ENCODE data around the gene ZSCAN29.
"Not testable (repeated sequence)": the region's sequence is repeated elsewhere in the genome, so short reads cannot be mapped to it uniquely, and the experiment has no call there.

Gene ZSCAN29

GRCh38 chr15:43393592-43393991 is 22.7 kb upstream of the ZSCAN29 start:
- not testable (repeated sequence) for H3K23ac ChIP-seq (ENCODE audit: low read length); H4K5ac ChIP-seq (ENCODE audit: low read length); H3K27ac ChIP-seq (ENCODE audit: low read depth, low read length); H3K56ac ChIP-seq (ENCODE audit: low read length); H3K79me1 ChIP-seq (ENCODE audit: low read length); H3K4me3 ChIP-seq (ENCODE audit: low read length); H2BK5ac ChIP-seq (ENCODE audit: low read length); H3K4me1 ChIP-seq (ENCODE audit: control insufficient read depth, low read depth, low read length); H2BK15ac ChIP-seq (replicated peaks; ENCODE audit: low read depth); H3K9ac ChIP-seq (ENCODE audit: low read length); H3K79me2 ChIP-seq (ENCODE audit: control insufficient read depth, insufficient read depth, low read length); H3K18ac ChIP-seq (ENCODE audit: low read length); H3K4me2 ChIP-seq (ENCODE audit: low read length); H3K4ac ChIP-seq (ENCODE audit: low read depth, low read length); H2BK120ac ChIP-seq (ENCODE audit: low read depth, low read length); H3K36me3 ChIP-seq (ENCODE audit: control insufficient read depth, insufficient read depth, low read length); H3K27me3 ChIP-seq (ENCODE audit: insufficient read depth, low read length, poor library complexity); H4K8ac ChIP-seq (ENCODE audit: low read depth, low read length); H2AK5ac ChIP-seq (ENCODE audit: low read length); DNase-seq
- no CpG with 5 or more reads among the region's 6 CpGs for WGBS (ENCODE audit: extremely low coverage, insufficient coverage, low lambda C conversion rate)

GRCh38 chr15:43390723-43391122 is 19.9 kb upstream of the ZSCAN29 start:
- H2AK5ac ChIP-seq (ENCODE audit: low read length) = no peak overlapping the region
- H3K4me2 ChIP-seq (ENCODE audit: low read length) = no peak overlapping the region
- no peak overlapping the region for H2BK120ac ChIP-seq (ENCODE audit: low read depth, low read length)
- H3K36me3 ChIP-seq (ENCODE audit: control insufficient read depth, insufficient read depth, low read length) = peaks cover 2% of the 10 kb centered on the region
- no peaks in the 10 kb centered on the region for H3K79me2 ChIP-seq (ENCODE audit: control insufficient read depth, insufficient read depth, low read length)
- WGBS (ENCODE audit: extremely low coverage, insufficient coverage, low lambda C conversion rate) = no CpG with 5 or more reads among the region's 8 CpGs
- no peak overlapping the region for H3K4me3 ChIP-seq (ENCODE audit: low read length)
- H4K5ac ChIP-seq (ENCODE audit: low read length) = no peak overlapping the region
- no peaks in the 10 kb centered on the region for H3K4me1 ChIP-seq (ENCODE audit: control insufficient read depth, low read depth, low read length)
- no peak overlapping the region for H3K23ac ChIP-seq (ENCODE audit: low read length)
- H3K9ac ChIP-seq (ENCODE audit: low read length) = no peak overlapping the region
- no peak overlapping the region for H4K8ac ChIP-seq (ENCODE audit: low read depth, low read length)
- no peaks in the 10 kb centered on the region for H3K79me1 ChIP-seq (ENCODE audit: low read length)
- DNase-seq = no peak
- H3K27me3 ChIP-seq (ENCODE audit: insufficient read depth, low read length, poor library complexity) = no peaks in the 10 kb centered on the region
- no peak overlapping the region for H2BK5ac ChIP-seq (ENCODE audit: low read length)
- no peak overlapping the region for H3K56ac ChIP-seq (ENCODE audit: low read length)
- H3K4ac ChIP-seq (ENCODE audit: low read depth, low read length) = no peak overlapping the region
- no peak overlapping the region for H3K27ac ChIP-seq (ENCODE audit: low read depth, low read length)
- H3K18ac ChIP-seq (ENCODE audit: low read length) = no peak overlapping the region
- H2BK15ac ChIP-seq (replicated peaks; ENCODE audit: low read depth) = no peak overlapping the region

DNA sequence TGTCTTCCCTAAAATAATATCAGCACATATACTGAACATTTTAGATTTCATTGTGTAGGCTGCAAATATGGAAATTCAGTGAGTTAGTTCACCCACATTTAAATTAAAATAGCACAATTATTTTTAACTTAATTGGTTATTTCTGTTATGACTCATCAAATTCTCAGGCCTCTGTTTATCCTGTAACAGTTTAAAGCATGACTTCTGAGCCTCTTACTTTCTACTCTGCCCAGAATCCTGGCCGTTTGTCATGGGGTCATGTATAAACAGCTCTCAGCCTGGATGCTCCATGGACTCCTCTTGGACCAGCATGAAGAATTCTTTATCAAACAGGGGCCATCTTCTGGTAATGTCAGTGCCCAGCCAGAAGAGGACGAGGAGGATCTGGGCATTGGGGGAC is 12.2 kb upstream of the ZSCAN29 start:
- no peak for DNase-seq
- H3K4me2 ChIP-seq (ENCODE audit: low read length) = no peak overlapping the region
- no peak overlapping the region for H3K27ac ChIP-seq (ENCODE audit: low read depth, low read length)
- H3K27me3 ChIP-seq (ENCODE audit: insufficient read depth, low read length, poor library complexity) = no peaks in the 10 kb centered on the region
- H3K4me1 ChIP-seq (ENCODE audit: control insufficient read depth, low read depth, low read length) = no peaks in the 10 kb centered on the region
- H4K5ac ChIP-seq (ENCODE audit: low read length) = no peak overlapping the region
- H2BK15ac ChIP-seq (replicated peaks; ENCODE audit: low read depth) = no peak overlapping the region
- no peak overlapping the region for H3K4ac ChIP-seq (ENCODE audit: low read depth, low read length)
- H3K23ac ChIP-seq (ENCODE audit: low read length) = no peak overlapping the region
- H3K36me3 ChIP-seq (ENCODE audit: control insufficient read depth, insufficient read depth, low read length) = peaks cover 5% of the 10 kb centered on the region
- H3K79me1 ChIP-seq (ENCODE audit: low read length) = no peaks in the 10 kb centered on the region
- no peak overlapping the region for H2BK120ac ChIP-seq (ENCODE audit: low read depth, low read length)
- no peak overlapping the region for H3K9ac ChIP-seq (ENCODE audit: low read length)
- H2BK5ac ChIP-seq (ENCODE audit: low read length) = no peak overlapping the region
- H3K4me3 ChIP-seq (ENCODE audit: low read length) = no peak overlapping the region
- H4K8ac ChIP-seq (ENCODE audit: low read depth, low read length) = no peak overlapping the region
- H3K56ac ChIP-seq (ENCODE audit: low read length) = no peak overlapping the region
- H3K18ac ChIP-seq (ENCODE audit: low read length) = no peak overlapping the region
- H2AK5ac ChIP-seq (ENCODE audit: low read length) = no peak overlapping the region
- WGBS (ENCODE audit: extremely low coverage, insufficient coverage, low lambda C conversion rate) = no CpG with 5 or more reads among the region's 2 CpGs
- H3K79me2 ChIP-seq (ENCODE audit: control insufficient read depth, insufficient read depth, low read length) = no peaks in the 10 kb centered on the region

DNA sequence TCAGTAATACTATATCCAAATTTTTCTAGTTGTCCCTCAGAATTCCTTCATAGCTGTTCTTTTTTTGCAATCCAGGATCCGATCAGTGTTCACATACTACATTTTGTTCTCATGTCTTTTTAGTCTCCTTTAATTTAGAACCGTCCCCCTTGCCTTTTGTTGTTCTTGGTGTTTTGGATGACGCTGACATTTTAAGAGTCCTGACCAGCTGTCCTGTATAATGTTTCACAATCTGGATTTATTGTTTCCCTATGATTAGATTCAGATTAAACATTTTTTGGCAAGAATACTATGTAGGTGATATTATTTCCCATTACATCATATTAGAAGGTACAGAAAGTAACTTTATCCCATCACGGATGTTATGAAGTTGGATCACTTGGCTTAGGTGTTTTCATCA is 11.5 kb upstream of the ZSCAN29 start:
- WGBS (ENCODE audit: extremely low coverage, insufficient coverage, low lambda C conversion rate) = no CpG with 5 or more reads among the region's 4 CpGs

DNA sequence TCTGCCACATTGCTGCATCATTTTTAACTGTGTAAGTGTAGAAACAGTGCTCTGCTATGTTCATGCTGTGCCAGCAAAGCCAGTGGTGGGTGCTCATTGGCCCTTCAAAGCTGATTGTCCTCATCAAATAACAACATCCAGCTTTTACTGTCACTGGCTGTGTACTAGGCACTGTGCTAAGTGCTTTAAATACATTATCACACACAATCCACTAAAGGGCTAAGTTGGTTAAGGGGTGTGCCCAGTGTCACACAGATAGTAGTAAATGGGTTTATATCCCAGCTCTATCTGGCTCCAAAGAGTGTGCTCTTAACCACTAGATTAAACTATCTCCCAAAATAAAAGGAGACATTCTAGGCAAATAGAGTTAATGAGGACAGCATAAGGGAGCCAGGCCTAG is 7.8 kb upstream of the ZSCAN29 start:
- Histone ChIP-seq H3K23ac (ENCODE audit: low read length) (no peak overlapping the region), H3K4ac (ENCODE audit: low read depth, low read length) (no peak overlapping the region), H4K8ac (ENCODE audit: low read depth, low read length) (no peak overlapping the region), H3K4me3 (ENCODE audit: low read length) (no peak overlapping the region), H3K4me1 (ENCODE audit: control insufficient read depth, low read depth, low read length) (no peaks in the 10 kb centered on the region), H3K4me2 (ENCODE audit: low read length) (no peak overlapping the region), H2BK15ac (replicated peaks; ENCODE audit: low read depth) (no peak overlapping the region), H2BK5ac (ENCODE audit: low read length) (no peak overlapping the region), H2AK5ac (ENCODE audit: low read length) (no peak overlapping the region), H3K27ac (ENCODE audit: low read depth, low read length) (no peak overlapping the region), H4K5ac (ENCODE audit: low read length) (no peak overlapping the region), H3K36me3 (ENCODE audit: control insufficient read depth, insufficient read depth, low read length) (peaks cover 3% of the 10 kb centered on the region), H3K56ac (ENCODE audit: low read length) (no peak overlapping the region), H2BK120ac (ENCODE audit: low read depth, low read length) (no peak overlapping the region), H3K79me1 (ENCODE audit: low read length) (no peaks in the 10 kb centered on the region), H3K27me3 (ENCODE audit: insufficient read depth, low read length, poor library complexity) (no peaks in the 10 kb centered on the region), H3K9ac (ENCODE audit: low read length) (no peak overlapping the region), H3K18ac (ENCODE audit: low read length) (no peak overlapping the region), H3K79me2 (ENCODE audit: control insufficient read depth, insufficient read depth, low read length) (no peaks in the 10 kb centered on the region)
- no peak for DNase-seq

More for the DNA sequence above, 11.5 kb upstream of the ZSCAN29 start:
- Histone ChIP-seq H2BK120ac (ENCODE audit: low read depth, low read length) (no peak overlapping the region), H3K9ac (ENCODE audit: low read length) (no peak overlapping the region), H3K27me3 (ENCODE audit: insufficient read depth, low read length, poor library complexity) (no peaks in the 10 kb centered on the region), H3K56ac (ENCODE audit: low read length) (no peak overlapping the region), H3K36me3 (ENCODE audit: control insufficient read depth, insufficient read depth, low read length) (peaks cover 5% of the 10 kb centered on the region), H3K23ac (ENCODE audit: low read length) (no peak overlapping the region), H4K5ac (ENCODE audit: low read length) (no peak overlapping the region), H3K18ac (ENCODE audit: low read length) (no peak overlapping the region), H4K8ac (ENCODE audit: low read depth, low read length) (no peak overlapping the region), H3K4me2 (ENCODE audit: low read length) (no peak overlapping the region), H2BK15ac (replicated peaks; ENCODE audit: low read depth) (no peak overlapping the region), H2BK5ac (ENCODE audit: low read length) (no peak overlapping the region), H3K4me1 (ENCODE audit: control insufficient read depth, low read depth, low read length) (no peaks in the 10 kb centered on the region), H3K4ac (ENCODE audit: low read depth, low read length) (no peak overlapping the region), H3K4me3 (ENCODE audit: low read length) (no peak overlapping the region), H3K79me2 (ENCODE audit: control insufficient read depth, insufficient read depth, low read length) (no peaks in the 10 kb centered on the region), H2AK5ac (ENCODE audit: low read length) (no peak overlapping the region), H3K79me1 (ENCODE audit: low read length) (no peaks in the 10 kb centered on the region), H3K27ac (ENCODE audit: low read depth, low read length) (no peak overlapping the region)
- no peak for DNase-seq

DNA sequence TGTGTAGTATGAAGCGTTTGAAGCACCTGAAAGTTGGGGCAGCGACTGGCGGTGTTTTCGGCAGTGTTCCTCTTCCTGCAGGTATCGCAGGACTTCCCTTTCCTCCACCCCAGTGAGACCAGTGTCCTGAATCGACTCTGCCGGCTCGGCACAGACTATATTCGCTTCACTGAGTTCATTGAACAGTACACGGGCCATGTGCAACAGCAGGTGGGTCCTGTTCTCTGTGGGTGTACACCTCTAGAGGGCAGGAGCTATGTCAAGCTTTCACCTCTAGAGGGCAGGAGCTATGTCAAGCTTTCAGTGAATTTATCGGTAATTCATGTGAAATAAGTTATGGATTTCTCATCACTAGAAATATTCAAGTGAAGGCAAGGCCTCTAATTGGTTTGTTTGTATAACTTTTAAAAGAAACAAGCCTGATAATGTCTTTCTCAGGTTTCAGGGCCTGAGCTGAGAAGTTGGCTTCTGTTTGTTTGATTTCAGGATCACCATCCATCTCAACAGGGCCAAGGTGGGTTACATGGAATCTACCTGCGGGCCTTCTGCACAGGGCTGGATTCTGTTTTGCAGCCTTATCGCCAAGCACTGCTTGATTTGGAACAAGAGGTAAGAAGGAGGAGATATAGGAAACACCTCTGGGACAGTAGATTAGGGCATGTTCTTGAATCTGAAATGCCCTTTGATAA is 5.3 kb upstream of the ZSCAN29 start:
- H4K5ac ChIP-seq (ENCODE audit: low read length) = no peak overlapping the region
- peaks cover 2% of the 10 kb centered on the region for H3K4me1 ChIP-seq (ENCODE audit: control insufficient read depth, low read depth, low read length)
- no peak overlapping the region for H2AK5ac ChIP-seq (ENCODE audit: low read length)
- H3K27me3 ChIP-seq (ENCODE audit: insufficient read depth, low read length, poor library complexity) = no peaks in the 10 kb centered on the region
- no CpG with 5 or more reads among the region's 13 CpGs for WGBS (ENCODE audit: extremely low coverage, insufficient coverage, low lambda C conversion rate)
- no peak overlapping the region for H3K18ac ChIP-seq (ENCODE audit: low read length)
- peak; percentile 46 for DNase-seq
- no peak overlapping the region for H2BK15ac ChIP-seq (replicated peaks; ENCODE audit: low read depth)
- no peak overlapping the region for H3K56ac ChIP-seq (ENCODE audit: low read length)
- H3K79me1 ChIP-seq (ENCODE audit: low read length) = peaks cover 4% of the 10 kb centered on the region
- no peak overlapping the region for H2BK5ac ChIP-seq (ENCODE audit: low read length)
- peaks cover 4% of the 10 kb centered on the region for H3K79me2 ChIP-seq (ENCODE audit: control insufficient read depth, insufficient read depth, low read length)
- H4K8ac ChIP-seq (ENCODE audit: low read depth, low read length) = no peak overlapping the region
- no peak overlapping the region for H3K23ac ChIP-seq (ENCODE audit: low read length)
- H3K4me2 ChIP-seq (ENCODE audit: low read length) = no peak overlapping the region
- H3K9ac ChIP-seq (ENCODE audit: low read length) = no peak overlapping the region
- no peak overlapping the region for H3K4me3 ChIP-seq (ENCODE audit: low read length)
- no peak overlapping the region for H2BK120ac ChIP-seq (ENCODE audit: low read depth, low read length)
- no peaks in the 10 kb centered on the region for H3K36me3 ChIP-seq (ENCODE audit: control insufficient read depth, insufficient read depth, low read length)
- H3K27ac ChIP-seq (ENCODE audit: low read depth, low read length) = no peak overlapping the region
- H3K4ac ChIP-seq (ENCODE audit: low read depth, low read length) = no peak overlapping the region
